ENCODE data around the gene PAPPA2.

PAPPA2 gene

DNA sequence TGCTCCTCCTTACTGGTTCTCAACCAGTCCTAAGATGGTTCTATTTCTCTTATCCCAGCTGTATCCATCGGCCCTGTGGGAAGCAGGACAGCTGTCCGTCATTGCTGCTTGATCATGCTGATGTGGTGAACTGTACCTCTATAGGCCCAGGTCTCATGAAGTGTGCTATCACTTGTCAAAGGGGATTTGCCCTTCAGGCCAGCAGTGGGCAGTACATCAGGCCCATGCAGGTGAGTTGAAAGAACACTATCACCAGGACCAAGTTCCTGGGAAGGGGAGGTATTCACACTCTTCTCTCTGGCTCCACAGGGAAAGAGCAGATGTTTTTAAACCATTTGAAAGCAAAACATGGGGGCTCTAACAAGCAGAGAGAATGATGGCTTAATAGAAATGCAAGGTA is 302.6 kb downstream of the PAPPA2 start:
- no peak for DNase-seq (ENCODE audit: low read depth in 2 of 2)

DNA sequence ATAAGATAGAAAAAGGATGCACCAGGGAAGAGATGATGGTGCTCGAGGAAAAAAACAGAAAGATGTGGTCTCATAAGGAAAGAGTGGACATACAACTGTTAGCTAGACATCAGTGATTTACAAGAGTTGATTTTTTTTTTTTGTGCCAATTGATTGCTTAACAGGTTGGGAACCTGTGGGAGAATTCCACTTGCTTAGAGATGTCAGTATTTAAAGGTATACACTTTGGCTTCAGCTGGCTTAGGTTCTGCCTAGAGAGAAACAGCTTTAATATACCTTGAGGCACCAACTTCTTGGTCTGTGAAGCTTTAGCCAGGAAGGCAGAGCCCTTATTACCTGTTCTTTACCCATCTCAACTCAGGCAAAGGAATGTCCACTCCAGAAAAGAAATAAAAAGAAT is 303.8 kb downstream of the PAPPA2 start:
- DNase-seq (ENCODE audit: low read depth in 2 of 2) = no peak

DNA sequence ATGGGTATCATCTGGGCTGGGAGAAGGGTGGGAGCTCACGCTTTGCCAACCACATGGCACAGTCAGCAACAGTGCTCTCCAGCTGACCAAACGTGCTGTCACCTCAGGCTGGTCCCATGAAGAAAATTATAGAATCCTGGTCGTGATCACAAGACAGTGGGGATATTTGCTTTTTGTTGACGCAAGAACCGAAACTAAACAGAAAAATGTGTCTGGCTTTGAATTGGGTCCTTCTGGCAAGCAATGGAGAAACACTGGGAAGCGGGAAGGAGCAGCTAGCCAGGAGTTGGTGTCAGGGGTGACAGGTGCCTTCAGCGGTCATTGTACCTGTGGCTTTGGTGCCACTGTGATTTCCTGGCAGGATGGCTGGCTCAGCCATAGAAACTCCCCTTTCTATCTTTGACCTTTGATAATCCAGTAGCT is 304.8 kb downstream of the PAPPA2 start:
- DNase-seq (ENCODE audit: low read depth in 2 of 2) = no peak

DNA sequence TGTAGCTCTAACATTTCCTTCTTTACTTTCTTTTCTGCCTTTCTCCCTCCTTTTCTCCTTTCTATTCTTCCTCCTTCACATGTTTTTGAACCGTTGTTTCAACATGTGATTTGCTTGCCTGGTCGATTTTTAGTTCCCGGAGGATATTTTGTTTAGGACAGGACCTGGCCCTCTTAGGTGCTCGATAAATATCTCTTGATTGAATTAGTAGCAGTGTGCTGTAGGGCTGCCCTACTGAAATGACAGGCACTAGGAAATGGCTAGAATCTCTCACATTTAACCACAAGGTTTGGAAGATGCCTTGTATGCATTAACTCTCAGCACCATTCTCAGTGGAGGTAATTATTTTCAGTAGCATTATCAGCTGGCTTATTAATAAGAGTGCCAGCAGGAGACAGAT is 305.6 kb downstream of the PAPPA2 start:
- no peak for DNase-seq (ENCODE audit: low read depth in 2 of 2)

DNA sequence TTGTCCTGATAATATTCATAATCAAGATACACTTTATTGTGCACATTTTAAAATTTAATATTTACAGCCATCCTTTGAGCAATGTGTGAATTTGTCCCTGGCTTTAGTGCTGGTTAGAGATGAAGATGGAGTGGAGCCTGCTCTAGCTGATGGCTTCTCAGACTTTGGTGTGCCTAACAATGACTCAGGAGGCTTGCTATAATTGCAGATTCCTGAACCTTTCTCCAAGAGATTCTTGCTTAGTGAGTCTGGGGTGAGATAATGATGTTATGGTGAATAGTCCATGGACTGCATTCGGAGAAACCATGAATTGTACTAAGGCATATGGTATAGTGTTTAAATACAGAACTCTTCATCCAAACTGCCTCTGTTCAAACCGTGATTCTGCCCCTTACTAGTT is 307.1 kb downstream of the PAPPA2 start:
- DNase-seq (ENCODE audit: low read depth in 2 of 2) = no peak

DNA sequence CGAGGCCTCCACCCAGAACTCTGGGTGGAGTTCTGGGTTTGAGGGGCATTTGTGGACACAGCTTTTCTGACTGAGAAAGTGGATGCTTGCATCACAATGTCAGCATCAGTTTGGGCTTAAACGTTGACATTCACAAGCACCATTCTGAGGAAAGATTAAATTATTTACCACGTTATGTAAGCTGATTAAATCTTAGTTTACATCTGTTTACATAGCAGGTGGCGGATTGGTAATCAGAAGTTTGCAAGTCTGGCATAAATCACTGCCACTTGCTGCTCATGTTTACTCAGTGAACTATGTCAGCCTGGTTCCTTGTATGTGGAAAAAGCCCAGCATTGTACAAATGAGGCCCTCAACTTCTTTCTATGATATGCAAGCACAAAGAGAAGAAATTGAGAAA is 310.1 kb downstream of the PAPPA2 start:
- no peak for DNase-seq (ENCODE audit: low read depth in 2 of 2)

DNA sequence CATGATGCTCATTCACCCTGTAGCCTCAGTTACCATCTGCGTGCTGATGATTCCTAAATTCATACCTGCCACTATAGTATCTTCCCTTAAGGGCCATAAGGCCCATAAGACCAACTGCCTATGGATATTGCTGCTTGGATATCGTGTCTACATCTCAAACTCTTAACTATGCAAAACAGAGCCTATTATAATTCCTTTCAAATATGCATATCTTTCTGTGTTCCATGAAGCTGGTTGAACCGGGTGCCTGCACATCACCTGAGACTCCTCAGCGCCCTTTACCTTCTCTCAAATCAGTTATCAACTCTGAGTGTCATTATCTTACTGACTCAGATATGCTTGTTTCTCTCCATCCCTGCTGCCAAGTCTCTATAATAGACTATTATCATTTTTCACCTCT is 311.2 kb downstream of the PAPPA2 start:
- no peak for DNase-seq (ENCODE audit: low read depth in 2 of 2)

DNA sequence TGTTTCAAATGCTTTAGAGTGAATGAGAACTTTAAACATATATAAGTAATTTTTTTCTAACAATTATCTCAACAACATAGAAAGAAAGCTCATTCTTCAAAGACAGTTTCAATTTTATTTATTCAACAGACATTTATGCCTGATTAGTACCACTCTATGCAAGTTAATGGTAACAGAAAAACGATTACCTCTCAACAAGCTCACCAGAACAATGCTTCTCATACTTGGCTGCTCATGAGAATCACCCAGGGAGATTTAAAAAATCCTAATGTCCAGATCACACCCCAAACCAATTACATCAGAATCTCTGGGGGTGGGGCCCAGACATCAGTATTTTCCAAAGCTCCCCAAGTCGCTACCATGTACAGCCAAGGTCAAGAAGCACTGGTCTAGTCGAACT is 312.4 kb downstream of the PAPPA2 start:
- DNase-seq (ENCODE audit: low read depth in 2 of 2) = no peak

DNA sequence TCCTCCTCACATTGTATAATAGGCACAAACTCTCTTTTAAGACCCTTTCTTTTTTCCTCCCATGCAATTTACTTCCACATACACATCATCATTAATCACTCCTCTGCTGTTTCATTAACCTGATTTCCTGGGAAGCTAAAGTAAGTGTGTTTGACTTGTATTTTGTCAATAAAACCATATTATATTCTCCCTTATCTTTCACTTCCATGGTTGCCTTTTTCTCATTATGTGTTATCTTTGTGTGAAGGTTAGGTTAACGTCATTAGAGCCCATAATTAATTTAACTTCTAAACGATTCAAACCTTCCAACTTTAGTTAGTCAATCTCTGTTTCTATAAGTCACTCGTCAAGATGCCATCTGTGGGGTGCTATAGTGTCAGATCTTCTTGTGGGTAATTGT is 313.0 kb downstream of the PAPPA2 start:
- DNase-seq (ENCODE audit: low read depth in 2 of 2) = no peak

DNA sequence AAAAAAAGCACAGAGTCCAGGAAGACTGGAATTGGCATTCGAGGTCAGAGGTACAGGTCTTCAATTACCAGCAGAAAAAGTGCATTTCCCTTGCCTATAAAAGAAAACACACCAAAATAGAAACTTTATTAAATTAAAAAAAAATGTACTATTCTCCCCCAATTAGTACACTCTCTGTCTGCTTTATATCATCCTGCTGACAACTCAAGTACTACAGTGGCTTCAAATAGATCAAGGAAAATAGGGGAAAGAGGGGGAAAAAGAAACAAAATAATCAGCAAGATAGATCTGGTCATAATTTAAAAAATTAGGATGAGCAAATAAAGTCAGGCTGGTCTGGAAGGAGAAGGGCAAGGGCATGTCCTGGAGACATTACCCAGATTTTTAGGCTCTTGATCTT is 315.1 kb downstream of the PAPPA2 start:
- DNase-seq (ENCODE audit: low read depth in 2 of 2) = no peak

DNA sequence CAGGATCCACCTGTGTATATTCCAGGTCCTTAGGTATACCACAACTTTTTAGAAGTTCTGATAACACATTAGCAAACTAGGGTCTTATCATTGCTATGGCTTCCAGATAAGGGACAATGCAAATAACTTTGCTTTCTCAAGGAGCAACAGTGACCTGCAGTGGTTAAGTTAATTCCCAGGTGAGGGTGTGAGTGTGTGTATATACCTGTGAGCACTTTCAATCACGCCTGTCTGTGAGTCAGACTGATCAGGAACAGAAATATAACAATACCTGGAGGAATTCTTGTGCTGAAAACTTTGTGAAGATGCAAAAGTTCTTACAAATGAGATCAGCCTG is 317.0 kb downstream of the PAPPA2 start:
- no peak for DNase-seq (ENCODE audit: low read depth in 2 of 2)

DNA sequence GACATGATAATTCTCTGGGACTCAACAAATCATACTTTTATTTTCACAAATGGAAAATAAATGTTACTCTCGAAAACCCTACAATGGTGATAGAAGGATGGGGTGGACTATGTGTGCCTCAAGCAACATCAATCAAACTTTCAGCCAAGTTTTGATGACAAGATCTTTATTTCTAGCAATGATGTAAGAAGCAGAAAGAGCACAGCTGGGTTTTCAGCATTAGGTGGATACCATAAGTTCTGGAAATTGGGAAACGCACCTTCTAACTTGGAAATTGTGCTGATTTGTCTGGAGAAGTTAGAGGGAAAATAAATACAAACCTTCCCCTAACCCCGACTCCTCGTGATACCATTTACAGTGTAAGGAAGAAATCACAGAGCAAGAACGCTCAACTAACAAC is 320.3 kb downstream of the PAPPA2 start:
- DNase-seq (ENCODE audit: low read depth in 2 of 2) = no peak

DNA sequence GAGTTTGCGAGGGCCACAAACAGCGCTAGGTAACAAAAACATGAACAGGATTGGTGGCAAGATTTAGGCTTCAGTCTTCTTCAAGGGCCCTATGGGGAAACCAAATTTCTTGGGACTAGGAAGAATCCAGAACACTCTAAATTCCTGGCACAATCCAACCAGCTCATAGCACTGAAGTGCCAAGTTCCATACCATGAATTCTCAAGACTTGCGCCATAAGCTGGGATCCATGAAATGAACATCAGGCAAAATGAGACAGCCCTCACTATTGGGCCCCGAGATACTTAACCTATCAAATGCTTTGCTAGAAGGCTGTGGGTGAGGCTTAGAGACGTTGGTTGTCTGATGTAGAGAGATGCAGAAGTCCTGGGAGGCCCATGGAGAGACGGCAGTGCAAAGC is 322.1 kb downstream of the PAPPA2 start:
- DNase-seq (ENCODE audit: low read depth in 2 of 2) = no peak

DNA sequence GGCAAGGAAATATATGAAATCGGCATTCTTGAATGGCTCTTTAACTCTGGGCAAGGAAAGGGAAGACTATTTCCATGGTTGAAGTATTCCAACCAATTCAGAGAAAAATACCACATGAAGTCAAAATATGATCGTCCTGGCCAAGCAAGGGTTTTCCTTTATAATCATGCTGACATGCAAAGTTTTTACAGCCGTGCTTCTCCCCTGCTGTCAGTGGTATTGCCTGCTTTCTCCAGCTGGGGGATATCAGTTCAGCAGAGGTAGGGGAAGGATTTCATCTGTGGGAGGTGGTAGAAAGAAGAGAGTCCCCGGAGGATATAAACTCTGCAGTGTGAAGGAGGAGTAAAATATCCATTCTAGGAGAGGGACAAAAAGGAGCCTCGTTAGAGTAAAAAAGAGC is 322.8 kb downstream of the PAPPA2 start:
- no peak for DNase-seq (ENCODE audit: low read depth in 2 of 2)

DNA sequence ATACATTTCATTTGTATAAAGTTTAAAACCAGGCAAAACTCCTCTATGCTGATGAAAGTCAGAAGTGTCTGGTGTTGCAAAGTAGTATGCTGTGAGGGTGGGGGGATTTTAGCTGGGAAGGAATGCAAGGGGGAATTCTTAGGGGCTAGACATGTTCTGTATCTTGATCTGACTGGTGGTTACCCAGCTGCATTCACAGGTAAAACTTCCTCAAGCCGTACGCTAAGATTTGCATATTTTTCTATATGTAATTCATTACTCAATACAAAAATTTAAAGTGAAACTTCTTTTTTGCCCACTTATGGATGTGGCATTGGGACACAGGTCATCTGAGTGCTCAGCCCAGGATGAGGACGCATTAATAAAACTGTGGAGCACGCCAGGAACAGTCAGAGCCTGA is 323.3 kb downstream of the PAPPA2 start:
- DNase-seq (ENCODE audit: low read depth in 2 of 2) = no peak

DNA sequence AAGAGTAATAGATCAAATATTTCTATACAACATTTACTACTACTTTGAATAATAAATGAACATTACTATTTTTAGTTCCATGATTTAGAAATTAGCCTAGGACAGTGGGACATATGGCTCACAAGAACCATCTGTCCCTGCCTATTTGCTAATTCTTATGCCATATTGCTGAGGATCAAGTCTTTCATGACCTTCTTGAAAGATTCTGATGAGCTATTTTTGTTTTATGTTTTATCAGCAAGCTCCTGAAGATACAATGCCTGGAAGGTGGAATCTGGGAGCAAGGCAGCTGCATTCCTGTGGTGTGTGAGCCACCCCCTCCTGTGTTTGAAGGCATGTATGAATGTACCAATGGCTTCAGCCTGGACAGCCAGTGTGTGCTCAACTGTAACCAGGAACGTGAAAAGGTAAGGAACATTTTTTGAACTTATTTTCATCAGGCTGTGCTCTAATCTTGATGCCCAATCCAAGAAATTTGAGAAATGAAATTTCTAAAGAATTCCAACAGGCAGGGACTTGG is 326.7 kb downstream of the PAPPA2 start:
- no peak for DNase-seq (ENCODE audit: low read depth in 2 of 2)

DNA sequence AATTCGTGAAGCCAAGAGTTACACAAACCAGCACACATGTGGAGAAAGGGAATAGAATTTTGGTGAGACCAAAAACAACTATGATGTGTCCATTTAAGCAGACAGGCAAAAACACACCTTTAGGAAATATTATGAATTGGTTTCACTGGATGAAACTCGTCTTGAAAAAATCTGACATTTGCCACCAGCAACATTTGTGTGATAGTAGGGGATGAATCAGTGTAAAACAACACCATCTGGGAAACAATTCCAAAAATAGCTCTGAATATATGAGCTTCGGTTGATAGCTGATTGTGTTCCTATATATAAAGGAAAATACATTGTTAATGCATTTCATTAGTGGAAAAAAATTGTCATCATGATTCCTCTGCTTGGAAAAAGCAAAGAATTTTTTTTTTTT is 327.8 kb downstream of the PAPPA2 start:
- DNase-seq (ENCODE audit: low read depth in 2 of 2) = no peak

DNA sequence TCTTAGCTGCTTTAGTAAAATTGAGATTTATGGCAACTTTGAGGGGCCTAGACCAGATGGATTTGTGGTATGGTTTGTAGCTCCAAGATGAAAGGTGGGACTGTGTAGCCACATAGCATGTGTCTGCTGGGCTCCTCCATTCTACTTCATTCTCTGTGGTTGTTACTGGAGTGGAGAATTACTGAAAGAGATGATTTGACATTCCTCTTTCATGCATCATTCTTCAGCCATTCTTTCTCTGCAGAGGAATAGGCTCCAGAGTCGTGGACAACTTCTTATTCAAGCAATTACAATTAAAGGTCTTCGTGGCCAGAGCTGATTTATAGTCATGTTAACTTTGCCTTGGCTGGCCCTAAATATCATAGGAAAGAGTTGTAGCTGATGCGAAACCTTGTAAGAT is 328.9 kb downstream of the PAPPA2 start:
- no peak for DNase-seq (ENCODE audit: low read depth in 2 of 2)

DNA sequence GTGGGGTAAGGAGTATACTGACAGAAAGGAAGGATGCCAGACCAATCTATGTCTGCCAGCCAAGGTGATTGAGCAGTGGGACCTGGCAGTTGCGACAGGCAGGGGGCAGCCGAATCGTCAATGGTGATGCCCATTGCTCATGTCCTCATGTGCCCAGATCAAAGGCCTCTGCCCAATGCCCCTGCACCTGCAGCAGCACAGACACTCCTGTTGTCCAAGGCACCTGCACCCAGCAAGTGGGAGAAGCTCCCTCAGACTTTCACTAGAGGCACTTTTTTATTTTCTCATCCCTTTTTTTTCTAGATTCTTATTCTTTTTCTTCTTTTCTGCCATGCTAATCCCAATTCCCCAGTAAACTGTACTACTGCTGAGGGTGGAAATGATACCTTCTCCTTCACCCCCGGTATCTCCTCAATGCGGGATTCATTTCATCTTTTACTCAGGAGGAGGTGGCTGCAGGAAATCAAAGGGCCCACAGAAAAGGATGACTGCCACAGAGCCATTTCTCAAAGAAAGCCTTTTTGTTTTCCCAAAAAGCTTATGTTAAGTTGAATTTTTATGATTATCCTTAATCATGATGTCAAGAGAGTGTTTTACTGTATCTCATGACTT is 332.0 kb downstream of the PAPPA2 start:
- DNase-seq (ENCODE audit: low read depth in 2 of 2) = no peak

DNA sequence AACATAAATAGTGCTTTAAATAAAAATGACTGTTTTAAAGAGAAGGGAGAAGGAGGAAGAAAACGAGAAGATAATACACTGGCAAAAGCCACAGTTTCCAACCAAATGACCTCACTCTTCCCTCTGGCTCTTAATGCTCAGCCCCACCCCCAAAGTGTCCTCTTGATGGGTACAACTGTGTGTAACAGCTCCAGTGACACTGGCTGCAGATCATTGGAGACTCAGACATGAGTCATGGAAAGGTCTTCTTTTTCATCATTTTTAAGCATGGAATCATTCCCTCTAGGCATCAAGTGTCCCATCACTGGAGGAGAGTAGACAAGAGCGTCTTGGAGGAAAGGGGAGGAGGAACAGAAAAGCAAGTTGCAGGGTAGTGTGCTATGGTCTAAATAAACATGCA is 333.0 kb downstream of the PAPPA2 start:
- no peak for DNase-seq (ENCODE audit: low read depth in 2 of 2)

DNA sequence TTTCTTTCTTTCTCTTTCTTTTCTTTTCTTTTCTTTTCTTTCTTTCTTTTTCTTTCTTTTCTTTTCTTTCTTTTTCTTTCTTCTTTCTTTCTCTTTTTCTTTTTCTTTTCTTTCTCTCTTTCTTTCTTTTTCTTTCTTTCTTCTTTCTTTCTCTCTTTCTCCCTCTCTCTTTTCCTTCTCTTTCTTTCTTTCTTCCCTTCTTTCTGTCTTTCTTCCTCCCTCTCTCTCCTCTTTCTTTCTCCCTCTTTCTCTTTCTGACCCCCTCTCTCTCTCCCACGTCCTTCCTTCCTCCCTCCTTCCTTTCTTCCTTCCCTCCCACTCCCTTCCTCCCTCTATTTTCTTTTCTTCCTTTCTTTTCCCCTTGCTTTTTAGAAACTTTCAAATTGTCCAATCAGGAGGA is 333.6 kb downstream of the PAPPA2 start:
- no peak for DNase-seq (ENCODE audit: low read depth in 2 of 2)

DNA sequence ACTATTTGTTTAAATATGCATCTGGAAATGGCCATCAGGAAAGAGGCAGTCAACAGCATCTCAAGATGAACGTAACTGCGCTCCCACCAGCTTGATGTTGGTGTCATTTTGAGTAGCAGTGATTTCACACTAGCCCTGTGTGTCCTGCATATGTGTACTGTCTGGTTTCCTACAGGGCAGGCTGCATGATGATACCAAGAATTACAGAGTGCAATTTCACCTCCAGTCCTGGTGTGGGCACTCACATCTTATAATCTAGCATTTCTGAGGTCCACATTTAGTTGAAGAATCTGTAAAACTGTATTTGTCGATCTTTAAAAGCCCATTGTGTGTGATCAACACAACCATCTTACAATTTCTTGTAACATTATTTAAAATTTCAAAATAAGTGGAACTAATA is 336.4 kb downstream of the PAPPA2 start:
- no peak for DNase-seq (ENCODE audit: low read depth in 2 of 2)

DNA sequence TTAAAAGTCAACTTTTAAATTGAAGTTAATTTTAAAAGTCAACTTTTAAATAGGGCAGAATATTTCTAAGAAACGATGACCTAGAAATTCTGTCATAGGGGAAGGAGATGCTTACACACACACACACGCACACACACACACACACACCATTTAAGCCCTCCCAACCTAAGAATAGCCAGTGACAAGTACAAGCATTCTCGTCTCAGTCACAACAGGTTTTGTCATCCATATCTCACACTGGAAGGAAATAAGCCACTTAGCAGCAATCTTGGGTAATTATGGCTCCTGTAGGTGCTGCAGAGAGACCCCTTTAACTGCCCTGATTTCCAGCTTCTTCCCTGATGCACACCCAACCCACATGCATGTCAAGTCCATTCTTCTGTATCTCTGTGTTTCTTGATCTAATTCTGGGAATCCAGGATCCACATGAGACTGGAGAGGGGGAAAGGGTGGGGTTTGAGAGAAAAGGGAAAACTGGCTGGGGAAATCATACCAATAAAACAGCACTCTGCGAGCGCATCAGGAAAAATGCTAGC is 338.1 kb downstream of the PAPPA2 start:
- DNase-seq (ENCODE audit: low read depth in 2 of 2) = no peak

DNA sequence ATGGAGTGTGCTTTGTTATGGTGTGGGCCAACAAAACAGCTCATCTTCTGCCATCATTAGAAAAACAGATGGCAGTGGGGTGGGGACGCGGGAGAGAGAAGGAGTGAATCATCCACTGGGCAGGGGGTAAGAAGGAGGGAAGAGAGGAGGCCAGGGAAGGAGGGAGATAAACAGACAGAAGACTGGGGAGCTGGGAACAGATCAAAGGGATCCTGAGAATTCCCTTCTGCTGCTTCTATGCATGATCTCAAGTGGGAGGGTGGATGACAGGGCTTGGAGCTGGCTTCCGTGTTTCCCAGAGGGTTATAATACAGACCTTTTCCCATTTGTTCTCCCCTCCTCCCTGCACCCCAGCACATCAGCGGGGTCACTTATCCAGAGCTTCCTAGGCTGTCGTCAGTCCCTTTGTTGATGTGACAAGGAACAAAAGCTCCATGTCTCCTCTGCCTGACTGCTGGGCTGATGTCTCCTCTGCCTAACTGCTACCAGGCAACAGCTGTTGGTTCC is 338.6 kb downstream of the PAPPA2 start:
- DNase-seq (ENCODE audit: low read depth in 2 of 2) = no peak

All from stimulated activated CD4-positive, alpha-beta T cell treated with anti-CD3 and anti-CD28 coated beads, Interleukin-4, amount 100 ng/mL, for 48 hours (primary cell).